GM19452 (cell line): ENCODE measurements around the gene LYPD5.
"Not testable (repeated sequence)": the region's sequence is repeated elsewhere in the genome, so short reads cannot be mapped to it uniquely, and the experiment has no call there.

Experiments used
- ATAC-seq: cut with Tn5 transposase; IDR thresholded peaks from one replicate; pipeline ENCODE4 v1.9.1; 2021; ENCODE audit not compliant: unreplicated experiment

Gene LYPD5, protein sequence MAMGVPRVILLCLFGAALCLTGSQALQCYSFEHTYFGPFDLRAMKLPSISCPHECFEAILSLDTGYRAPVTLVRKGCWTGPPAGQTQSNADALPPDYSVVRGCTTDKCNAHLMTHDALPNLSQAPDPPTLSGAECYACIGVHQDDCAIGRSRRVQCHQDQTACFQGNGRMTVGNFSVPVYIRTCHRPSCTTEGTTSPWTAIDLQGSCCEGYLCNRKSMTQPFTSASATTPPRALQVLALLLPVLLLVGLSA

DNA sequence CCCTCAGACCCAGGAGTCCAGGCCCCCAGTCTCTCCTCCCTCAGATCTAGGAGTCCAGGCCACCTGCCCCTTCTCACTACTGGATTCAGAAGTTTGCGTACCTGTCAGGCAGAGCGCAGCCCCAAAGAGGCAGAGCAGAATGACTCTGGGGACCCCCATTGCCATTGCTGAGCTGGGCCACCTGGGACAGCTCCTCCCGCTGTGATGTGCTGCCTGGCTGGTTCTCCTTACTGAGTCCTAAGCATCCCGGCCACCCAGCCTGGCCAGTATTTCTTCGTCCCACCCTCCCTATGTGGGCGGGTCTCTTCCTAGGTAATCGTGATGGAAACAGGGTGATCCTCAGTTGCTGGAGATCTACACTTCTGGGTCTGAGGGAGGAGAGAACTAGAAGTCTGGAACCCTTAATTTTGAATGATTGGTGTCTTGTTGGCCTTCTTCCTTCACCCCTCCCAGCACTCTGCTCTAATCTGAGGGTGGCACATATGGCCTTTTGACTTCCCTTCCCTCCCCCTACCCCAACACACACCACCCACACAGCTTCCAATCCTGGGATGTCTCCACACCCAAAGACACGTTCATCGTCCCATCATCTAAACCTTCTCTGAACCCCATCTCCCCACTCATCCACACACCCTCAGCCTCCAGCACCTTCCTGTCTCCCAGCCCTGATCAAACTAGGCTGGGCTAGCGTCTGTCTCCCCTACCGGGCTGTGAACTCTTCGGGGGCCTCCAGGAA, at the start of gene LYPD5:
Gene LYPD5, minus strand, starts transcription at position 232 of the 736 bp plus-strand sequence. Its CDS starts 67 bp downstream, at position 165.
- no peak for ATAC-seq

- no peak for ATAC-seq
Observed at GRCh38 chr19:43848821-43849220, 46.6 kb upstream of the LYPD5 start.

DNA sequence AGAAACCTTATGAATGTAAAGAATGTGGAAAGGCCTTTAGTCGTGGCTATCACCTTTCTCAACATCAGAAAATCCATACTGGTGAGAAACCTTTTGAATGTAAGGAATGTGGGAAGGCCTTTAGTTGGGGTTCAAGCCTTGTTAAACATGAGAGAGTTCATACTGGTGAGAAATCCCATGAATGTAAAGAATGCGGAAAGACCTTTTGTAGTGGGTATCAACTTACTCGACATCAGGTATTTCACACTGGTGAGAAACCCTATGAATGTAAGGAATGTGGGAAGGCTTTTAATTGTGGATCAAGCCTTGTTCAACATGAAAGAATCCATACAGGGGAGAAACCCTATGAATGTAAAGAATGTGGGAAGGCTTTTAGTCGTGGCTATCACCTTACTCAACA, 45.6 kb upstream of the LYPD5 start:
- ATAC-seq: no peak

- ATAC-seq: no peak
Observed at GRCh38 chr19:43847246-43847645, 45.0 kb upstream of the LYPD5 start.

DNA sequence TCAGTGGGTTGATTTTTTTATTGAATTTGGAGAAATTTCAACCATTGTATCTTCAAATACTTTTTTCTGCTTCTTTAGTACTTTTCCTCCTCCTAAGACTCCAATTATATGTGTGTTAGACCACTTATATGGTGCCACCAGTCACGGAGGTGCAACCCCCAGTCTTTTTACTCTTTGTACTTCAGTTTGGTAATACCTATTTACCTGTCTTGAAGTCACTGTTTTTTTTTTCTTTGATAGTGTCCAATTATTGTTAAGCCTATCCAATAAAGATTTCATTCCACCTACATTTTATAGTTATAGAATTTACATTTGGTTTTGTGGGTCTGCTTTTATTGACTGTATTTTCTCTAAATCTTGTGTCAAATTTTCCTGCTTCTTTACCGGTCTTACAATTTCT, 39.8 kb upstream of the LYPD5 start:
- no peak for ATAC-seq

- no peak for ATAC-seq
Observed at GRCh38 chr19:43839139-43839538, 36.9 kb upstream of the LYPD5 start.

DNA sequence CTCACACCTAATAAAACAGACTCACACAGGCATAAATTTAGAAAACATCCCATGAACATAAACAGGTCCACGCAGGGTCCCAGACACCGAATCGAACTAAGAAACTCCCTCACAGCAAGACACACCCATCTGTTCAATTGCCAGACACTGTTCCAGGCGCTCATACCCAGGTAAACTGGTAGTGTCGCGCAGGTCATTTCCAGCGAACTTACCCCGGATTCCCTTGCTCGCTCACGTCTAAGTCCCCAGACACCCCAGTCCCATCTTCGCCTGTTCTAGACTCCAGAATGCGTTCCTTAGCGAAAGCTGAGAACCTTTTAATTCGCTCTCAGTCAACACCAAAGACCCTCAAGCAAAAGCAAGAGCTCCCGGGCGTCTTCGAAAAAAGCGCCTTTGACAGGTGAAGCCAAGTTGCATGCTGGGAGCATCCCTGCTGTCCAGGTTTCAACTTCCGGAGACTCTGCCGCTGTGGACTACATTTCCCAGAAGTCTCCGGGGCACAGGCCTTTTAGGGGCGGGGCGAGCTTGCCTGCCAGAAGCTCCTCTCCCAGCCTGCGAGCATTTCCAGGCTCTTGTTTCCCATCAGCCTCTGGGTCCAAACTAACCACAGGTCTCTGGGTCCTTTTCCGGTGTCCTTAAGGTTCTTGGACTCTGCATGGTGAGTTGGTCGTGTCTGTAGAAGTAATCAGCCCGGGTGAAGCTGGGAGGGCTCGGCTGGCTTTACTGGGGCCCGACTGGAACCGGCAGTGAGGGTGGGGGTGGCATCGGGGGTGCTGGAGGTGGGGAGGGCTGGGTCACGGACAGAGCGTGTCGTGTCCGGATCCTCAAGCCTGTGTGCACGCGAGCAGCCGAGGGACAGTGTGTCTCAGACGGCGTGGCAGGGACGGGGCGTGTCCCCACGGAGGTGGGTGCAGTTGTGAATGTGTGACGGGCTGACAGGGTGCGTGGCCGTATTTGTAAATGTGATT, 24.8 kb upstream of the LYPD5 start, which contains the start of gene ZNF283:
Gene ZNF283, plus strand, starts transcription at position 535 of the 968 bp plus-strand sequence. CDS start 6,184 bp downstream, outside the sequence.
- no peak for ATAC-seq

DNA sequence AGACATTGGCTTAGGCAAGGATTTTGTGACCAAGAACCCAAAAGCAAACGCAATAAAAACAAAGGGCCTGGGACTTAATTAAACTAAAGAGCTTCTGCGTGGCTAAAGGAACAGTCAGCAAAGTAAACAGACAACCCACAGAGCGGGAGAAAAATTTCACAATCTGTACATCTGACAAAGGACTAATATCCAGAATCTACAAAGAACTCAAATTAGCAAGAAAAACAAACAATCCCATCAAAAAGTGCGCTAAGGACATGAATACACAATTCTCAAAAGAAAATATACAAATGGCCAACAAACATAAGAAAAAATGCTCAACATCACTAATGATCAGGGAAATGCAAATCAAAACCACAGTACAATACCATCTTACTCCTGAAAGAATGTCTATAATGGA, 22.3 kb upstream of the LYPD5 start:
- ATAC-seq: not testable (repeated sequence)

DNA sequence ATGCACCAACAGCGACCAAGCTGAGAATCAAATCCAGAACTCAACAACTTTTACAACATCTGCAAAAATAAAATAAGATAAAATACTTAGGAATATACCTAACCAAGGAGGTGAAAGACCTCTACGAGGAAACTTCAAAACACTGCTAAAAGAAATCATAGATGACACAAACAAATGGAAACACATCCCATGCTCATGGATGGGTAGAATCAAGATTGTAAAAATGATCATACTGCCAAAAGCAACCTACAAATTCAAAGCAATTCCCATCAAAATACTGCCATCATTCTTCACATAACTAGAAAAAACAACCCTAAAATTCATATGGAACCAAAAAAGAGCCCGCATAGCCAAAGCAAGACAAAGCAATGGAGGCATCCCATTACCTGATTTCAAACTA, 21.6 kb upstream of the LYPD5 start:
- not testable (repeated sequence) for ATAC-seq

GRCh38 chr19:43820884-43821215, 18.6 kb upstream of the LYPD5 start:
- no peak for ATAC-seq

GRCh38 chr19:43820098-43820883, 18.0 kb upstream of the LYPD5 start:
- ATAC-seq: no peak

DNA sequence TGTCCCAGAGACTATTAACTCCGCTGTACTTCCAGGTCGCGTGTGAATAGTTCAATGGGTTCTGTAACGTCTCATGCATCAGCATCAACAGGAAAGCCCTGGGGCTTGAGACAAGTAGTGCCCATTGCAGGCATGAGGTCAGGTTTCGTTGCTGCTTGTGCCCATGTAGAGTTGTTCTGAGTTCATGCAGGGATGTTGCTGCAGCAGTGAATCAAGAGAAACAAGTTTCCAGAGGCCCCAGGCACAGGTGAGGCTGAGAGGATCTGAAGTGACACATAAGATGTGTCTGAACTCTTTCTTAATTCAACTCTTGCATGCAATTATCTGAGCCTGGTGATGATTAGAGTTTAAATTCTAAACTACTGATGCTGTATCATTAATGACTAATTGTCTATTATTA, 16.3 kb upstream of the LYPD5 start:
- no peak for ATAC-seq

GRCh38 chr19:43817454-43817853, 15.2 kb upstream of the LYPD5 start:
- not testable (repeated sequence) for ATAC-seq

DNA sequence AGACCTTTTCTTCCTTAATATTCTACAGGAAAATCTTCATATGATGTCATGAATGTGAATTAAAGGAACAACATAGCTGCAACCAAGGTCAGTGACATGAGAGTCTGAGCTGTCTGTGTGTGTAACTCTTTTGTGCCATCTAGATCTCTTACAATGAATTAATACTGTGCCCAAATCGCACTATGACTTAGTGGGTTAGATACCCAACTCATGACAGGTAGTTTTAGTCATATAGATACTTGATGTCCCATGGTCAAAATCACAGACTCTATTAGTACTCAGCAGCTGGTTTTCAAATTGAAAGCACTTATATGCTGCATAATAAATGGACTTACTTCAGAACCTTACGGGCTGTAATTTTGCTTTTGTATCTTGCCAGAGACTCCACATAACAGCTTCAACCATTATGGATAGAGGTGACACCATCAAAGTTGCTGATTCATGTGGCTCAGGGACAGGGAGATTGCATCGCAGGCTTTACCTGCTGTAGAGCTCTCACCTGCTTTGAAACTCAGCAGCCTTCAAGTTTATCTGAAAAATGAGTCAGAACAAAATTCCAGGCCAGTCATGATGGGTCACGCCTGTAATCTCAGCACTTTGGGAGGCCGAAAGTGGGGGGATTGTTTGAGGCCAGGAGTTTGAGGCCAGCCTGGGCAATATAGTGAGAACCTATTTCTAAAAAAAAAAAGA, 12.6 kb upstream of the LYPD5 start:
- no peak for ATAC-seq

DNA sequence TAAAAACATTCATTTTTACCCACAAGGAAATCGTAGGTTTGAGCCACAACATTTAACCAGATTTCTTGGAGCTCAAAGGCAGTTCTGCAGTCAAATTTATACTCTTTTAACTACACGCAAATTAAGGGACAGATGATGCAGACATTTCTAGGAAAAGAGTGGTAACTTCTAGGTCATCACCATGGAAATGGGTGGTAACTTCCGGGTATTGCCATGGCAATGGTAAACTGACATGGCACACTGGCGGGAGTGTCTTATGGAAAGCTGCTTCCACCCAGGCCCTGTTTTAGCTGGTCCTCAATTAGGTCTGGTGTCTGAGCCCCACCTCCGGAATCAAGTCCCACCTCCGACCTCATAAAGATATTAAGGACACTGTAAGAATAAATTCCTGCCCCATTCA, 10.4 kb upstream of the LYPD5 start:
- no peak for ATAC-seq

GRCh38 chr19:43812259-43812658, 10.0 kb upstream of the LYPD5 start:
- no peak for ATAC-seq

- ATAC-seq: no peak
Observed at GRCh38 chr19:43811837-43812236, 9.6 kb upstream of the LYPD5 start.

- ATAC-seq: no peak
Observed at GRCh38 chr19:43809762-43810696, 7.8 kb upstream of the LYPD5 start.

DNA sequence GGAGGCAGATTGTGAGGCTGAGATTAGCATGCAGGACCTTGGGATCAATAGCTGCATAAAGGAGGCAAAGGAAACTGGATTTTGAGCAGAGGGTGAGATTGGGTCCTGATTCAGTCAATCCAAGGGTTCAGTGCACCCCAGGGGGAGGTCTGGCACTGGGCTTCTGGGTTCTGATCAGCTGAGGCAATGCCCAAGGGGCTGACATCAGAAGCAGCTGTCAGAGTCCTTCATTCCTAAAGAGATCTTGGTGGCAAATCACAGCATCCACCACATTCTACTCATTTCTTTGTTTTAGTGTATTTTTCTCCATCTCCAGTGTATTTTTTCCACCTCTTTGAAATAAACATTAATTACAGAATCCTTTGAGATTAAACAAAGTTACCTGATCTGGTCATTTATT, 5.4 kb upstream of the LYPD5 start:
- ATAC-seq: no peak
